Activated CD8-positive, alpha-beta T cell treated with anti-CD3 and anti-CD28 coated beads, Interleukin-2, amount 10 ng/mL, durations not matched to agents 7 days and 5 days (primary cell): ENCODE measurements around the gene BBX. TPM values are rescaled to one million over a fixed set of nuclear protein-coding genes. Genes with fewer than 3 reads are reported as not detected.

Experiments used
- ATAC-seq: fragments of 150-1000 bp; cut with Tn5 transposase; one replicate; pipeline ENCODE4 v1.10.0; 2021; ENCODE audit warnings: moderate library complexity
- CTCF ChIA-PET: fragments of 350-600 bp; sonication (Branson Sonifier 250); formaldehyde crosslinking; loops from one replicate; lab custom pipeline; 2021; ENCODE audit warnings: antibody characterized with exemption; lab: Charles Lee
- POLR2A ChIA-PET: fragments of 350-600 bp; sonication (Branson Sonifier 250); formaldehyde crosslinking; loops from one replicate; lab custom pipeline; 2021; ENCODE audit warnings: antibody characterized with exemption; lab: Charles Lee
- DNase-seq: peaks from one replicate; pipeline ENCODE4 v3.0.0-alpha.2; 2020
- H3K27ac Mint-ChIP-seq: one replicate; pipeline ENCODE4 v1.8.0; 2021; ENCODE audit warnings: mild to moderate bottlenecking, mixed read lengths
- H3K27me3 Mint-ChIP-seq: one replicate; pipeline ENCODE4 v1.8.0; 2021; ENCODE audit warnings: low read depth, mixed read lengths
- H3K36me3 Mint-ChIP-seq: one replicate; pipeline ENCODE4 v1.8.0; 2021; ENCODE audit warnings: low read depth, mixed read lengths
- H3K4me1 Mint-ChIP-seq: one replicate; pipeline ENCODE4 v1.8.0; 2021; ENCODE audit warnings: low read depth, mixed read lengths
- H3K4me3 Mint-ChIP-seq: one replicate; pipeline ENCODE4 v1.8.0; 2021; ENCODE audit warnings: mild to moderate bottlenecking, mixed read lengths
- H3K9me3 Mint-ChIP-seq: one replicate; pipeline ENCODE4 v1.8.0; 2022; ENCODE audit warnings: mixed read lengths; ENCODE audit not compliant: insufficient read depth
- total RNA-seq, 2 experiments: library from RNA; stranded (reverse); gene quantifications; one replicate each; pipeline ENCODE4 v1.2.3, GENCODE V29; 2021

BBX gene
- total RNA-seq, 2 experiments from 2014 or later = 27.3 to 30.1 TPM

- ATAC-seq = no peak
- Mint-ChIP-seq H3K36me3 (peaks cover 12% of the 10 kb centered on the region), H3K4me1 (peaks cover 2% of the 10 kb centered on the region), H3K27ac (no peak overlapping the region), H3K9me3 (no peaks in the 10 kb centered on the region), H3K27me3 (no peaks in the 10 kb centered on the region), H3K4me3 (no peak overlapping the region)
- CTCF ChIA-PET = interaction anchor here (1.3 kb wide), 1 partner anchor 10 kb away, joined by 4 read pairs; no protein-coding TSS in a partner anchor
- DNase-seq = no peak
- POLR2A ChIA-PET = no interaction called here
Observed at GRCh38 chr3:107790612-107791011, 267.9 kb downstream of the BBX start.

GRCh38 chr3:107791027-107791426 lies 268.3 kb downstream of the BBX start:
- Mint-ChIP-seq H3K27ac (no peak overlapping the region), H3K4me1 (peaks cover 2% of the 10 kb centered on the region), H3K27me3 (no peaks in the 10 kb centered on the region), H3K9me3 (no peaks in the 10 kb centered on the region), H3K36me3 (peaks cover 11% of the 10 kb centered on the region), H3K4me3 (no peak overlapping the region)
- ATAC-seq (no peak), DNase-seq (no peak)
- CTCF ChIA-PET = interaction anchor here (1.3 kb wide), 1 partner anchor 11 kb away, joined by 4 read pairs; no protein-coding TSS in a partner anchor
- POLR2A ChIA-PET = no interaction called here

GRCh38 chr3:107791450-107791849 lies 268.7 kb downstream of the BBX start:
- Mint-ChIP-seq H3K27me3 (no peaks in the 10 kb centered on the region), H3K9me3 (no peaks in the 10 kb centered on the region), H3K4me1 (peaks cover 4% of the 10 kb centered on the region), H3K4me3 (no peak overlapping the region), H3K36me3 (peaks cover 9% of the 10 kb centered on the region), H3K27ac (no peak overlapping the region)
- DNase-seq = no peak
- CTCF ChIA-PET = interaction anchor here (1.2 to 1.3 kb wide), 2 partner anchors 11 to 130 kb away, joined by 3 to 4 read pairs; no protein-coding TSS in a partner anchor
- ATAC-seq = no peak
- POLR2A ChIA-PET = no interaction called here

- Mint-ChIP-seq H3K9me3 (no peaks in the 10 kb centered on the region), H3K4me3 (no peak overlapping the region), H3K36me3 (peaks cover 16% of the 10 kb centered on the region), H3K27me3 (no peaks in the 10 kb centered on the region), H3K4me1 (peaks cover 6% of the 10 kb centered on the region), H3K27ac (no peak overlapping the region)
- POLR2A ChIA-PET = no interaction called here
- ATAC-seq = no peak
- CTCF ChIA-PET = no interaction called here
- no peak for DNase-seq
Observed at GRCh38 chr3:107794664-107795443, 272.1 kb downstream of the BBX start.

- no peak overlapping the region for H3K27ac Mint-ChIP-seq
- ChIA-PET CTCF (no interaction called here), POLR2A (no interaction called here)
- no peak for ATAC-seq
- H3K27me3 Mint-ChIP-seq = no peaks in the 10 kb centered on the region
- H3K4me3 Mint-ChIP-seq = no peak overlapping the region
- H3K36me3 Mint-ChIP-seq = peaks cover 16% of the 10 kb centered on the region
- DNase-seq = no peak
- peaks cover 6% of the 10 kb centered on the region for H3K4me1 Mint-ChIP-seq
- H3K9me3 Mint-ChIP-seq = no peaks in the 10 kb centered on the region
Observed at GRCh38 chr3:107795514-107796094, 272.8 kb downstream of the BBX start.

GRCh38 chr3:107796791-107797190 lies 274.0 kb downstream of the BBX start:
- POLR2A ChIA-PET = interaction anchor here (0.6 kb wide), 1 partner anchor 227 kb away, joined by 4 read pairs; no protein-coding TSS in a partner anchor
- no peak overlapping the region for H3K4me3 Mint-ChIP-seq
- no peaks in the 10 kb centered on the region for H3K27me3 Mint-ChIP-seq
- CTCF ChIA-PET = interaction anchor here (0.6 kb wide), 1 partner anchor 13 kb away, joined by 3 read pairs; no protein-coding TSS in a partner anchor
- peaks cover 25% of the 10 kb centered on the region for H3K36me3 Mint-ChIP-seq
- H3K27ac Mint-ChIP-seq = no peak overlapping the region
- DNase-seq = no peak
- ATAC-seq = no peak
- no peaks in the 10 kb centered on the region for H3K9me3 Mint-ChIP-seq
- peaks cover 5% of the 10 kb centered on the region for H3K4me1 Mint-ChIP-seq

GRCh38 chr3:107797586-107797985 lies 274.8 kb downstream of the BBX start:
- DNase-seq (no peak), ATAC-seq (no peak)
- no peak overlapping the region for H3K27ac Mint-ChIP-seq
- H3K4me3 Mint-ChIP-seq = no peak overlapping the region
- CTCF ChIA-PET = no interaction called here
- H3K36me3 Mint-ChIP-seq = peaks cover 20% of the 10 kb centered on the region
- no peaks in the 10 kb centered on the region for H3K9me3 Mint-ChIP-seq
- no peaks in the 10 kb centered on the region for H3K27me3 Mint-ChIP-seq
- POLR2A ChIA-PET = no interaction called here
- H3K4me1 Mint-ChIP-seq = peaks cover 5% of the 10 kb centered on the region

GRCh38 chr3:107798381-107798780 lies 275.6 kb downstream of the BBX start:
- Mint-ChIP-seq H3K4me3 (no peak overlapping the region), H3K27ac (no peak overlapping the region), H3K36me3 (peaks cover 23% of the 10 kb centered on the region), H3K4me1 (peaks cover 5% of the 10 kb centered on the region), H3K9me3 (no peaks in the 10 kb centered on the region), H3K27me3 (no peaks in the 10 kb centered on the region)
- DNase-seq (no peak), ATAC-seq (no peak)
- CTCF ChIA-PET = no interaction called here
- POLR2A ChIA-PET = no interaction called here

- ChIA-PET POLR2A (no interaction called here), CTCF (interaction anchor here (1.8 kb wide), 1 partner anchor 9 kb away, joined by 5 read pairs; no protein-coding TSS in a partner anchor)
- peaks cover 5% of the 10 kb centered on the region for H3K4me1 Mint-ChIP-seq
- peaks cover 23% of the 10 kb centered on the region for H3K36me3 Mint-ChIP-seq
- H3K27ac Mint-ChIP-seq = no peak overlapping the region
- ATAC-seq (no peak), DNase-seq (no peak)
- H3K27me3 Mint-ChIP-seq = no peaks in the 10 kb centered on the region
- H3K4me3 Mint-ChIP-seq = no peak overlapping the region
- no peaks in the 10 kb centered on the region for H3K9me3 Mint-ChIP-seq
Observed at GRCh38 chr3:107800710-107801109, 277.9 kb downstream of the BBX start.

GRCh38 chr3:107803170-107803569 lies 280.4 kb downstream of the BBX start:
- Mint-ChIP-seq H3K27me3 (no peaks in the 10 kb centered on the region), H3K9me3 (no peaks in the 10 kb centered on the region), H3K36me3 (peaks cover 22% of the 10 kb centered on the region), H3K4me1 (no peaks in the 10 kb centered on the region), H3K27ac (no peak overlapping the region), H3K4me3 (no peak overlapping the region)
- no peak for DNase-seq
- ChIA-PET CTCF (no interaction called here), POLR2A (no interaction called here)
- no peak for ATAC-seq

GRCh38 chr3:107806021-107806420 lies 283.3 kb downstream of the BBX start:
- POLR2A ChIA-PET = no interaction called here
- H3K4me3 Mint-ChIP-seq = no peak overlapping the region
- H3K36me3 Mint-ChIP-seq = peaks cover 16% of the 10 kb centered on the region
- H3K27ac Mint-ChIP-seq = no peak overlapping the region
- ATAC-seq (no peak), DNase-seq (no peak)
- H3K9me3 Mint-ChIP-seq = no peaks in the 10 kb centered on the region
- no peaks in the 10 kb centered on the region for H3K27me3 Mint-ChIP-seq
- H3K4me1 Mint-ChIP-seq = peaks cover 11% of the 10 kb centered on the region
- CTCF ChIA-PET = no interaction called here

- ChIA-PET CTCF (no interaction called here), POLR2A (no interaction called here)
- no peaks in the 10 kb centered on the region for H3K9me3 Mint-ChIP-seq
- peaks cover 11% of the 10 kb centered on the region for H3K4me1 Mint-ChIP-seq
- DNase-seq = no peak
- no peak overlapping the region for H3K27ac Mint-ChIP-seq
- peaks cover 11% of the 10 kb centered on the region for H3K36me3 Mint-ChIP-seq
- ATAC-seq = no peak
- no peaks in the 10 kb centered on the region for H3K27me3 Mint-ChIP-seq
- no peak overlapping the region for H3K4me3 Mint-ChIP-seq
Observed at GRCh38 chr3:107806536-107806935, 283.8 kb downstream of the BBX start.
